GM21576 (cell line): ENCODE measurements around the gene SMIM36.
"Not testable (repeated sequence)": the region's sequence is repeated elsewhere in the genome, so short reads cannot be mapped to it uniquely, and the experiment has no call there.

Experiments used
- ATAC-seq: cut with Tn5 transposase; IDR thresholded peaks from one replicate; pipeline ENCODE4 v1.9.1; 2021; ENCODE audit warnings: mild to moderate bottlenecking, moderate library complexity; ENCODE audit not compliant: unreplicated experiment

Gene SMIM36

DNA sequence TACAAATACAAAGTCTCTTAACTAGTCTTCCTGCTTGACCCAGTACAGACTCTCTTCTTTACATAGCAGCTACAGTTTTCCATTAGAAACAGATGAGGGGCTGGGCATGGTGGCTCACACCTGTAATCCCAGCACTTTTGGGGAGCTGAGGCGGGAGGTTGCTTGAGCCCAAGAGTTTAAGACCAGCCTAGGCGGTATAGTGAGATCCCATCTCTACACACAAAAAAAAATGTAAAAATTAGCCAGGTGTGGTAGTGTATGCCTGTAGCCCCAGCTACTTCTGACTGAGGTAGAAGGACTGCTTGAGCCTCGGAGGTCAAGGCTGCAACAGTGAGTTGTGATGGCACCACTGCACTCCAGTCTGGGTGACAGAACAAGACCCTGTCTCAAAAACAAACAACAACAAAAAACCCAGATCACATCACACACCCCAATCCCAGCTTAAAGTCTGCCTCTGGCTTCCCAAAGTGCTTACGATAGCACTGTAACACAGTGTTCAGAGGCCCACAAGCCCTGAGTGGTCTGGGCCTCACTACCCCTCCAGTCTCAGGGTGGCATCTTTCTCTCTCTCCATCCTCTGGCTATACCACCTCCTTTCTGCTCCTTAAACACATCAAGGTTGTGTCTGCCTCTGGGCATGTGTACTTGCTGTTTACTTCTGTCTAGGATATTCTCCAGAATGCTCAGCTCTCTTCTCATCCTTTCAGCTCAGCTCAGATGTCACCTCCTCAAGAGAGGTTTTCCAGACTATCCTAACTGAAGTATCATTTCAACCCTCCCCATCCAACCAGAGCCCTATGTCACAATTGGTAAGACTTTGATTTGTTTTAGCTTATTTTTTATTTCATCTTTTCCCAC, 93.6 kb downstream of the SMIM36 start:
- ATAC-seq, result no peak

- ATAC-seq, result no peak
These were observed 94.7 kb downstream of the SMIM36 start for GRCh38 chr17:55416470-55417052.

DNA sequence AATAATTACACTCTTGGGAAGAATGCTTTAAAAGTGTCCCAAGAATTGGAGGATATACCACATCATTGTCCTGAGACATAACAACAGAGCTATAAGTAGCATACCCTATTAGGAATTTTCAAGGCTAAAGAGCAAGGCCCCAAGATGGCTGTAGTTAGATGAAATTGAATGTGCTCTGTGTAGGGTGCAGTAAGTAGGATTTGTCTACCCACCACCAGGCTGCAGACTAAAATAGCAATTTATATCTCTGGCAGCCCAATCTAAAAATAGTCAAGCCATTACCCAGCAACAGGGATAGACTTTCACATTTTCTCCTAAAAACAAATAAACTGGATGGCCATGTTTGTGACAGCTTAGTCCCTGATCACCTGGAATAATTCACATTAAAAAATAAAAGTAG, 95.3 kb downstream of the SMIM36 start:
- ATAC-seq, result no peak

DNA sequence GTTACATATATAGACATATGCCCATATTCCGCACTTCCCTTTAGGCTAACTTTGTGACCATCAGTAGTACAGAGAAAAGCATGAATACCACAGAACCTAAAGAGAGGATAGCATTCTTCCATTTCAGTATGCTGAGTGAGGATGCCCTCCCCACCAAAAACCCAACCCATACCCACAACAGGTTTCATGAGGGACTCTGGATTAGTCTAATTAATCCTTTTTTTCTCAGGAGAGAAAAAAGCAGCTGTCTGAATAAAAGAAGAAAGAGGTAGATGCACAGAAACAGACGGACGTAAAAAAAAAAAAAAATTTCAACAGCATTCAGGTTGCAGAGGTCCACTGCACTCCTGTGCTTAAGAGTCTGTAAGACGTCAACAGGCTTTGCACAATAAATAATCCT, 96.3 kb downstream of the SMIM36 start:
- no peak for ATAC-seq

DNA sequence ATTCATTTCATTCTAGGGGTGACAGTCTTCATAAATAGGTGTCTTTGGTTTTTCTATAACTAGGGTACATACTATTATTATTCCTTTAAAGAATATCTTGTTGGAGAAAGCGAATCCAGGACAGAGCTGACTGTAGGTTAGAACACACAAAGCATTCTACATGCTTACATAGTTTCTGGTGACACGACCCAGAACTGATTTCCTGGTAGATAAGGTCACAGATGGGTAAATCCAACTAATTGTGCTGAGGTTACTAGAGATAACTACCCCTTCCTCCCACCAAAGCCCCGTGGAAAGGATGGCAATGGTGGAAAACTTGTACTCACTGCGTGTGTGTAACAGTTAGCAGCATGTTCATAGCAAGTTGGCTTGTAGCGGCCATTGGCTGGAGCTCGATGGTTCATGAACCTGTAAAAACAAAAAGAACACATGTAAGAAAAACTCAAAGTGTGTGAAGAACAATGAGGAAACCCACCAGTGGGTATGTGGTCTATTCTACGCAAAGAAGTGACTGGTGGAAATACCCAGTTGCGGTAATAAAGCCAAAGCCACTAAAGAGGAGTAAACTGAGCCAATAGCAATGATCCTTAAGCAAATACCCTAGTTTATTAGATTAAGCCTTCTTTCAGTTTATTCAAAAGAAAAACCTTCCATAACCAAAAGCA, 97.3 kb downstream of the SMIM36 start:
- ATAC-seq, result no peak

GRCh38 chr17:55411463-55411855, 99.8 kb downstream of the SMIM36 start:
- ATAC-seq, result no peak

- ATAC-seq, result no peak
These were observed 100.4 kb downstream of the SMIM36 start for GRCh38 chr17:55410722-55411462.

DNA sequence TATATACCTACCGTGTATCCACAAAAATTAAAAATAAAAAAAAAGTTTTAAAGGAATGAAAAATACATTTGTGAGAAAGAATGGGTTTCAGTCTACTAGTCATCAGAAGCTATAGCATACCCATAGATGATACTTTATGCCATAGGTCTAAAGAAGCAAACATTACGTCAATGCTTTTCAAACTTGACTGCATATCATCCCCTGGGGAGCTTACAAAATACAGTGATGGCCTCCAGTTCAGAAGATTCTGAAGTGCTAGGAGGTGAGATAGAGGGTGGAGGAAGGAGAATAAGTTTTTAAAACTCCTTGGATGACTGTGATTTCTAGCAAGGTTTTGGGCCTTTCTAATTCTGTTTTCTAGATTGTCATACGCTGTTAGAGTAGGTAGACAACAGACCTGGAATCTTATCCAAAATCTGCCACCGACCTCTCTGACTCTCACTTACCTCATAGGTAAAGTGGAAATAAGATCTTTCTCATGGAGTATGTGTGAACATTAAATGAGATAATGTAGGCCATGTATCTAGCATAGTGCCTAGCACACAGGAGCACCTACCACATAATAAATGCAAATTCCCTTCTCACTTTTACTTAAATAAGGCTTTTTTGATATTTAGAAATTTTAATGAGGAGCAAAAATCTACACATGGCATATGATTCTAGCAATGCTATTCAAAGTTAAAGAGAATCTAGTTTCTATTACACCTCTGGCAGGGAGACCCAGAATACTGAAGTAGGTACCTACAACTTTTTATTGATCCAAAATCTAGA, 102.0 kb downstream of the SMIM36 start:
- ATAC-seq, result no peak

DNA sequence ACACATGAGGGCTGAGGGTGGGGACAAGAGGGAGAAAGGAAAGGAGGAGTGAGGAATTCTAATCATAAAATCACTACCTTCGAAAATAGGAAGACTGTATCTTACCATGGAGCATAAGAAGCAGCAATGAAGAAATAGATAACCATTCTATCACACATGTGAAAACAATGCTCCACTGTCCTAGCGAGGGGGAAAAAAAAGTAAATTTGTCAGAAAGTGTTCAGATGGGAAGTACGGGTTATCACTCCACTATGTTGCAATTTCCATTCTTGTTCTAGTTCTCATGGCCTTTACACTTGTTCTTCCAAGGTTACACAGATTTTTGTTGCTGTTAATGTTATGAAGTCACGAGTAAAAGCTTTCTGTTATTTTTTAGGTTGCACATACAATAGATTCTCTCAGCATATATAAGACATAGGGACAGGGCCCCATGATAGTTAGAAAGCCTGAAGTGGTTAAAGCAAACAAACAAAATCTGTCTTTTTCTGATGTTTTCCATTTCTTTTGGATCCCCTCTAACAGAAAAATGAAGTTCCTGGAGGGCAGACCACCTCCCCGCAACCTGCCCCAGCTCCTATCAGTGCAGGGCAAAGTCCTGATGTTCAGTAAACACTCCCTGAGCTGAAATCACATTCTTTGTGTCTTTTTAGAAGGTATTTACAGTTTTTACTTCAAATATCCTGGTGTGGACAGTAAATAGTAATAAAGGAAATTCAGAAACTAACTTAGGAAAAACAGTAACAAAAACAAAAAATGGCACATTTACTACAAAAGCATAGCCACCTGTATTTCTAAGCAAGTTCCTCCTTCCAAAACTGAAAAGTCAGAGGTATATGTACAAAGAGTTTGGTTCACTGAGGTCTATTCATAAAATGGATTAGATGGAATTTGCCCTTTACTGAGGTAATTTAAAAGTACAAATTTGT, 103.3 kb downstream of the SMIM36 start:
- no peak for ATAC-seq

DNA sequence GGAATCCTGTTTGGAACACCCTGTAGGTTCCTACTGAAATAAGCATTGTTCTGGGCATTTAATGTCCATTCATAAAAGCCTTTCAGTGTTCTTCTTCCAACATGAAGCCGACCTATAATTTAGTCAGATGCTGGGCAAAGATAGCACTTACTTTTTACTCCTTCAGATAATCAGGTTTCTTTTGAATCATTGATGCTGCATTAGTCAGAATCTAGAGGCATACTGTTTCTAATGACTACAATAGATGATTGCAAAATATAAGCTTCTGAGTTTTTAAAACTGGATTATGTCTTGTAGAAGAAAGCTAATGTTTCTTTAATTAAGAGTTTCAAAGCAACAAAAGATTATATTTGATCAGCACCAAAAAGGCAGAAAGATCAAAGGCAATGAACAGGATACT, 105.7 kb downstream of the SMIM36 start:
- ATAC-seq, result no peak

DNA sequence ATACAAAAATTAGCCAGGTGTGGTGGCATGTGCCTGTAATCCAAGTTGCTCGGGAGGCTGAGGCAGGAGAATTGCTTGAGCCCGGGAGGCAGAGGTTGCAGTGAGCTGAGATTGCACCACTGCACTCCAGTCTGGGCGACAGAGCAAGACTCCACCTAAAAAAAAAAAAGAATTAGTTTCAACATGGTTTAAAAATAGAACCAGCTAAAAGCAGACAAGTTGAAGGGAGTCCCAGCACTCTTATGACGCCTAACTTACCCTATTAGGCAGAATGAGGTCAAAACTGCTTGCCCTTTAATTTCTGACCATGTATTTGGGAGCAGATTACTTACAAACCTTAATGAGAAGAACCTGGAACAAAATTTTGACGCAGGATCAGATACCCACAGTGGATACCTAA, 107.1 kb downstream of the SMIM36 start:
- not testable (repeated sequence) for ATAC-seq

GRCh38 chr17:55402374-55402773, 108.9 kb downstream of the SMIM36 start:
- no peak for ATAC-seq
